Ascending aorta (tissue), 2 donors: ENCODE results near the gene METAP1D. TPM values are rescaled to one million over a fixed set of nuclear protein-coding genes. Genes with fewer than 3 reads are reported as not detected.

Source experiments
- DNase-seq, 2 donors: peaks; one replicate each; pipeline ENCODE4 v3.0.0-alpha.2; 2019; ENCODE audit warnings: low spot score in 2 of 2
- H3K27ac ChIP-seq, 2 donors: fragments of 200-600 bp; sonication (generic); one replicate each; pipeline ENCODE4 v1.5.1; 2016 to 2017; ENCODE audit warnings: mild to moderate bottlenecking in 1 of 2
- H3K27me3 ChIP-seq: fragments of 200-600 bp; sonication (generic); one replicate; pipeline ENCODE4 v1.5.1; 2017
- H3K36me3 ChIP-seq, 2 donors: fragments of 200-600 bp; sonication (generic); one replicate each; pipeline ENCODE4 v1.5.1; 2016
- H3K4me1 ChIP-seq, 2 donors: fragments of 200-600 bp; sonication (generic); one replicate each; pipeline ENCODE4 v1.5.1; 2016 to 2017; ENCODE audit warnings: mild to moderate bottlenecking in 1 of 2
- H3K4me3 ChIP-seq, 2 donors: fragments of 200-600 bp; sonication (generic); one replicate each; pipeline ENCODE4 v1.5.1; 2016 to 2017; ENCODE audit warnings: mild to moderate bottlenecking in 1 of 2
- H3K9me3 ChIP-seq, 2 donors: fragments of 200-600 bp; sonication (generic); one replicate each; pipeline ENCODE4 v1.5.1; 2016
- intact Hi-C: fragments of 100-400 bp; cut with DNase I; formaldehyde crosslinking; loops from one replicate; pipeline ENCODE4 v1.15.1; 2023
- total RNA-seq: library from RNA; depleted of rRNA; stranded (reverse); fragments of >200 nt; gene quantifications from one replicate; pipeline ENCODE4 v1.1.0, GENCODE V29; 2016
- TF ChIP-seq, protein P1 (sequence below), 3 experiments: fragments of 200-600 bp in 2 of 3; fragments of 450-650 bp in 1 of 3; sonication (generic) in 2 of 3; IDR thresholded peaks; one replicate each; pipeline ENCODE4 v1.5.1; 2016 to 2019; ENCODE audit warnings: antibody characterized with exemption in 3 of 3, mild to moderate bottlenecking in 1 of 3, moderate library complexity in 1 of 3

METAP1D gene
- not detected for total RNA-seq

DNA sequence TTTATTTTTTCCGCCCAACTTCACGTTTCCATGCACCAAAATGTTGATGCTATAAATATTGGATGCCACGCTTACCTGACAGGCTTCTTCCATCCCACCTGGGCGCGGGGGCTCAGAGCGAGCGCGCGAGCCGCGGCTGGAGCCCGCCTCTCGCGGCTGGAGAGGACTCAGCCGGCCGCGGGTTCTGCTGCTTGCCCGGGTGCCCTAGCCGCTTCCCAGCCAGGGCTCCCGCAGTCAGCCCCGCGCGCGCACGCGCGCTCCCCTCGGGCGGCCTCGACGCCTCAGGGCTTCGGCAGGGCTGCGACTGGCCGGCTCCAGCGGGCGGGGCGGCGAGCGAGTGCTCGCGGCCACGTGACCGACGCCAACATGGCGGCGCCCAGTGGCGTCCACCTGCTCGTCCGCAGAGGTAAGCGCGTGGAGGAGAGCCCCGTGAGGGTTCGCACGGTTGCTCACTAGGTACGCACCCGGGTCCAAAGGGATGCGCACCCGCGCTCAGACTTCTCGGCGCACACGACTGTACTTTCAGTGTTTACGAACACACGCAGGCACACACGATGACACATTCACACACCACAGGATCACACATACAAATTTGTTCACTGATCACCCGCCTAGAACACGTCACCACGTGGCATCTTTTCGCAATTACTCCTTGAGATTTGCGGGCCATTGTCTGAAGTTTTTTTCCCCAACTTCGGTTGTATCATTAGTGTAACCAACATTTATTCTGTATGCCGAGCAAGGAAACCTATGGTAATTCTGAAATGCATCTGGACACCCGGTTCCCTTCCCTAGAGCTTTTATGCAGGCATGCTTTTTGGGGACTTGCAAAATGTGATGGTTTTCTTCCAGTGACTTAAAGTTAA, at the start of gene METAP1D:
Gene METAP1D (plus strand): TSS at position 350 of the 866 bp plus-strand sequence. CDS start 17 bp downstream, at position 367.
- Histone ChIP-seq H3K27me3 (no peaks in the 10 kb centered on the region), H3K36me3 (no peaks in the 10 kb centered on the region), H3K4me1 (no peaks in the 10 kb centered on the region), H3K27ac (no peak within 1 kb of the TSS), H3K4me3 (peak within 1 kb of the TSS; percentile 62 to 78), H3K9me3 (no peaks in the 10 kb centered on the region)
- DNase-seq = peak; percentile 57 to 92
- intact Hi-C loops = loop anchor here (2.0 kb wide), 1 partner anchor 77 kb away; the partner anchor contains the start of gene HAT1
- TF ChIP-seq, protein P1, sequence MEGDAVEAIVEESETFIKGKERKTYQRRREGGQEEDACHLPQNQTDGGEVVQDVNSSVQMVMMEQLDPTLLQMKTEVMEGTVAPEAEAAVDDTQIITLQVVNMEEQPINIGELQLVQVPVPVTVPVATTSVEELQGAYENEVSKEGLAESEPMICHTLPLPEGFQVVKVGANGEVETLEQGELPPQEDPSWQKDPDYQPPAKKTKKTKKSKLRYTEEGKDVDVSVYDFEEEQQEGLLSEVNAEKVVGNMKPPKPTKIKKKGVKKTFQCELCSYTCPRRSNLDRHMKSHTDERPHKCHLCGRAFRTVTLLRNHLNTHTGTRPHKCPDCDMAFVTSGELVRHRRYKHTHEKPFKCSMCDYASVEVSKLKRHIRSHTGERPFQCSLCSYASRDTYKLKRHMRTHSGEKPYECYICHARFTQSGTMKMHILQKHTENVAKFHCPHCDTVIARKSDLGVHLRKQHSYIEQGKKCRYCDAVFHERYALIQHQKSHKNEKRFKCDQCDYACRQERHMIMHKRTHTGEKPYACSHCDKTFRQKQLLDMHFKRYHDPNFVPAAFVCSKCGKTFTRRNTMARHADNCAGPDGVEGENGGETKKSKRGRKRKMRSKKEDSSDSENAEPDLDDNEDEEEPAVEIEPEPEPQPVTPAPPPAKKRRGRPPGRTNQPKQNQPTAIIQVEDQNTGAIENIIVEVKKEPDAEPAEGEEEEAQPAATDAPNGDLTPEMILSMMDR (IDR thresholded peaks at IDR 0.05) = no peak

DNA sequence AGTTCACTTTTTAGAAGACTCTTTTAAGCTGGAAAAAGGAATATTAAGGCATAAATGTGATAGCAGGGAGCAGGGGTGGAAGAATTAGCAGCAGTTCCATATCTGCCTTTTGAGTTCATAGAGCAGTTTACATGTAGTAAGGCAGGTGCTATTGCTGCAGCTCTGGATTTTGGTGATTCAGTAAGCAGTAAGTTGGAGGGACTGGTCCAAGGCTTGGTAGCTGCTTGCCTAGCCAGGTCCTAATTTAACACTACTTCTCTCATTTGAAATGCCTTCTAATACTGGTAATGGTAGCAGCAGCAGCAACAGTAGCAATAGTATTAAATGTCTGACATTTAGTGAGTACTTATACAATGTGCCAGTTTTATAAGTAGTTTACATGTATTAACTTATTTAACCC, 47.5 kb upstream of the METAP1D start:
- H3K36me3 ChIP-seq = peaks cover 3 to 4% of the 10 kb centered on the region in 2 donors
- H3K27me3 ChIP-seq = no peaks in the 10 kb centered on the region
- H3K4me1 ChIP-seq = no peaks in the 10 kb centered on the region
- TF ChIP-seq, protein P1 (IDR thresholded peaks at IDR 0.05) = no peak
- no peak for DNase-seq
- no peak overlapping the region for H3K4me3 ChIP-seq
- H3K27ac ChIP-seq = no peak overlapping the region
- H3K9me3 ChIP-seq = no peaks in the 10 kb centered on the region
- intact Hi-C loops = no loop called here

DNA sequence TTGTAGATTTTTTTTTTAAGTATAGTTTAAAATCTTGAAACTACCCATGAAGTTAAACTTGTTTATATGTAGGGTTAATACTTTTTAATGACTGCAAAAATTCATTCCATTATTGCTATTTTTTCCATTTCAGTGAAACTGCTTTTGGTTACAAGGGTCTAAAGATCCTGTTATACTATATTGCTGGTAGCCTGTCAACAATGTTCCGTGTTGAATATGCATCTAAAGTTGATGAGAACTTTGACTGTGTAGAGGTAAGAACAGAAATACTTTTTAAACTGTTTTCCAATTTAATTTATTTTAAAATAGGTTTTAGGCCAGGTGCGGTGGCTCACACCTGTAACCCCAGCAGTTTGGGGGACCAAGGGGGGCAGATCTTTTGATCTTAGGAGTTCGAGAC, 47.0 kb upstream of the METAP1D start:
- DNase-seq = no peak
- Histone ChIP-seq H3K4me1 (no peaks in the 10 kb centered on the region), H3K27me3 (no peaks in the 10 kb centered on the region), H3K27ac (no peak overlapping the region), H3K9me3 (no peaks in the 10 kb centered on the region), H3K4me3 (no peak overlapping the region), H3K36me3 (peaks cover 3 to 4% of the 10 kb centered on the region in 2 donors)
- intact Hi-C loops = no loop called here
- TF ChIP-seq, protein P1 (IDR thresholded peaks at IDR 0.05) = no peak

- intact Hi-C loops = no loop called here
- peaks cover 0 to 5% of the 10 kb centered on the region in 2 donors for H3K4me1 ChIP-seq
- no peak overlapping the region for H3K27ac ChIP-seq
- no peaks in the 10 kb centered on the region for H3K27me3 ChIP-seq
- TF ChIP-seq, protein P1 (IDR thresholded peaks at IDR 0.05) = no peak
- H3K9me3 ChIP-seq = no peaks in the 10 kb centered on the region
- H3K36me3 ChIP-seq = peaks cover 3 to 4% of the 10 kb centered on the region in 2 donors
- no peak for DNase-seq
- no peak overlapping the region for H3K4me3 ChIP-seq
Measured at GRCh38 chr2:171956135-171956825, 43.5 kb upstream of the METAP1D start.

DNA sequence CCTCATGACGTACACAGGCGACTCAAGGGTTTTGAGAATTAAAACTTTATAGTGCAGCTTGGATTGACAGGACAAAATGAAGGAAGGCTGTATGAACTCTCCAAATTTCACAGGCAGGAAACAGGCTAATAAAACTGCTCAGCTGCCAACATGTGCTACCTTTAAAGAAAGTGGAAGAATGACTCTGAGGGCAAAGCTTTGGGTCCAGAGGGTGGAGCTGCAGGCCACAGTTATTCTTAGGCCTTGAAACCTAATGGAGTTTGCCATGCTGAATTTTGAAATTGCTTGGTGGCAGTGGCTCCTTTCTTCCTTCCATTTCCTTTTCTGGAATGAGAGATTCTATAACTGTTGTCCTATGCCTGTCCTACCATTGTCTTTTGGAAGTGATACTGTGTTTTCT, 42.7 kb upstream of the METAP1D start:
- intact Hi-C loops = no loop called here
- Histone ChIP-seq H3K27ac (no peak overlapping the region), H3K4me1 (peaks cover 0 to 5% of the 10 kb centered on the region in 2 donors), H3K4me3 (no peak overlapping the region), H3K9me3 (no peaks in the 10 kb centered on the region), H3K27me3 (no peaks in the 10 kb centered on the region), H3K36me3 (peaks cover 3 to 4% of the 10 kb centered on the region in 2 donors)
- no peak for DNase-seq
- TF ChIP-seq, protein P1 (IDR thresholded peaks at IDR 0.05) = no peak
